Activated CD4-positive, alpha-beta T cell treated with anti-CD3 and anti-CD28 coated beads for 48 hours (primary cell): Measurements from ENCODE around the gene GNAT1.
A peak's percentile ranks its signal among the peaks of the same experiment; 100 is the strongest.
"Not testable (repeated sequence)": the region's sequence is repeated elsewhere in the genome, so short reads cannot be mapped to it uniquely, and the experiment has no call there.

Experiments used
- DNase-seq: peaks from one replicate; pipeline ENCODE4 v3.0.0-alpha.2; 2020

The GNAT1 gene

GRCh38 chr3:50203809-50204803 is 12.7 kb downstream of the GNAT1 start:
- DNase-seq: no peak

- peak; percentile 16 for DNase-seq
These were observed 13.5 kb downstream of the GNAT1 start, which contains the start of gene SLC38A3 for GRCh38 chr3:50204804-50205412. Gene SLC38A3, plus strand, starts transcription at chr3:50205271. Its CDS starts 8,929 bp downstream, at chr3:50214200.

- DNase-seq: peak; percentile 58
These were observed 14.2 kb downstream of the GNAT1 start for GRCh38 chr3:50205413-50206276.

GRCh38 chr3:50207359-50208042 is 16.1 kb downstream of the GNAT1 start:
- no peak for DNase-seq

- DNase-seq: no peak
These were observed 17.4 kb downstream of the GNAT1 start for GRCh38 chr3:50208677-50209344.

- DNase-seq: no peak
These were observed 18.7 kb downstream of the GNAT1 start for GRCh38 chr3:50210176-50210509.

- no peak for DNase-seq
These were observed 19.3 kb downstream of the GNAT1 start for GRCh38 chr3:50210510-50211367.

- DNase-seq: not testable (repeated sequence)
These were observed 19.9 kb downstream of the GNAT1 start for GRCh38 chr3:50211368-50211717.

- peak; percentile 74 for DNase-seq
These were observed 20.5 kb downstream of the GNAT1 start for GRCh38 chr3:50211930-50212329.

GRCh38 chr3:50212502-50212901 is 21.1 kb downstream of the GNAT1 start:
- no peak for DNase-seq

- DNase-seq: no peak
These were observed 21.6 kb downstream of the GNAT1 start for GRCh38 chr3:50212971-50213370.

- no peak for DNase-seq
These were observed 22.0 kb downstream of the GNAT1 start for GRCh38 chr3:50213373-50213772.

GRCh38 chr3:50214824-50215223 is 23.4 kb downstream of the GNAT1 start:
- no peak for DNase-seq

- no peak for DNase-seq
These were observed 24.1 kb downstream of the GNAT1 start for GRCh38 chr3:50215529-50215928.

GRCh38 chr3:50217681-50218080 is 26.3 kb downstream of the GNAT1 start:
- no peak for DNase-seq

- no peak for DNase-seq
These were observed 27.0 kb downstream of the GNAT1 start for GRCh38 chr3:50218448-50218847.

- DNase-seq: no peak
These were observed 27.9 kb downstream of the GNAT1 start for GRCh38 chr3:50219285-50219684.

- DNase-seq: no peak
These were observed 28.7 kb downstream of the GNAT1 start for GRCh38 chr3:50220109-50220508.

- no peak for DNase-seq
These were observed 29.6 kb downstream of the GNAT1 start for GRCh38 chr3:50221051-50221410.

- DNase-seq: no peak
These were observed 30.2 kb downstream of the GNAT1 start for GRCh38 chr3:50221411-50222168.
